Forelimb muscle (tissue), 1 donor: Measurements from ENCODE around the gene RPL41. TPM values are rescaled to one million over a fixed set of nuclear protein-coding genes. Genes with fewer than 3 reads are reported as not detected.

ENCODE experiments used
- DNase-seq: peaks from one replicate; pipeline ENCODE4 v3.0.0-alpha.2; 2013; ENCODE audit warnings: low read depth
- polyA plus RNA-seq: library from polyadenylated mRNA; unstranded; fragments of 120-200 nt; gene quantifications from one replicate; pipeline ENCODE4 v1.2.1, GENCODE V29; 2013; ENCODE audit not compliant: insufficient read length

Gene RPL41
- polyA plus RNA-seq, 1 donor = 5,976 TPM

- DNase-seq = peak; percentile 99
These were observed 11.6 kb downstream of the RPL41 start, which contains the start of gene ESYT1 for GRCh38 chr12:56127888-56128669. Gene ESYT1 (plus strand): TSS chr12:56128267. CDS start chr12:56128320, 53 bp downstream.

DNA sequence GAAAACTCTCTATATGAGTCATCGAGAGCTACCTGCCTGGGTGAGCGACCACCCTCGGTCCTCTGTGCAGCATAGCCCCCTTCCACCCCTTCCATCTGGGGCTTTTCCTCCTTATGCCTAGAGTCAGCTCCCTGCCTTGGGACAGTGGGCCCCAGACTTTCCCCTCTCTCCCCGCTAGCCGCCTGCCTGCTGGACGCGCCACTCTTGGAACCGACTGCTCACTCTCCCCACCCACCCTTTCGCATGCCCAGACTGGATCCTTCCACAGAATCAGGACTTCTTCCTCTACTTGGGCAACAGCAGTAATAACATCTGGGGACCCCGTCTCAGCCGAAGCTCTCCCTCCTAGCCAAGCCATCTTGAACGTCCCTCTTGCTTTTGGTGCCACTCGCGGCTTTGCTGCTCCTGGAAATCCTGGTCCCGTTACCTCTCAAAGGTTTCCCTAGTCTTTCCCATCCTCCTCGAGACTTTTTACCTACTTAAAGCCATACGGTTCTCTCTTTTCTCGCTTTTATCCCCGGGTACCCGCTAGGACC is 12.3 kb downstream of the RPL41 start:
- no peak for DNase-seq

- DNase-seq = no peak
These were observed 12.9 kb downstream of the RPL41 start for GRCh38 chr12:56129206-56129941.

GRCh38 chr12:56129942-56130495 is 13.6 kb downstream of the RPL41 start:
- DNase-seq = no peak

- DNase-seq = no peak
These were observed 14.4 kb downstream of the RPL41 start for GRCh38 chr12:56130876-56131275.

DNA sequence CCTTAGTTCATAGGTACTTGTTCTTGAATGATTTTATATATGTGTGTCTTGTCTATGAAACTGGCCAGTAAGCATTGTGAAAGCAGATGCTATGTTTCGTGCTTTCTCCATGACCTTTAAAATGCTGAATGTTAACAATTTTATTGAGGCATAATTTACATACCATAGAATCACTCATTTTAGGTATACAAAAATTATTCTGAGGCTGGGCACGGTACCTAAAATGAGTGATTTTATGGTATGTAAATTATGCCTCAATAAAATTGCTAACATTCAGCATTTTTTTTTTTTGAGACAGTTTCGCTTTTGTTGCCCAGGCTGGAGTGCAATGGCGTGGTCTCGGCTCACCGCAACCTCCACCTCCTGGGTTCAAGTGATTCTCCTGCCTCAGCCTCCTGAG is 18.5 kb downstream of the RPL41 start:
- DNase-seq = no peak

GRCh38 chr12:56137853-56138571 is 21.6 kb downstream of the RPL41 start:
- DNase-seq = no peak

DNA sequence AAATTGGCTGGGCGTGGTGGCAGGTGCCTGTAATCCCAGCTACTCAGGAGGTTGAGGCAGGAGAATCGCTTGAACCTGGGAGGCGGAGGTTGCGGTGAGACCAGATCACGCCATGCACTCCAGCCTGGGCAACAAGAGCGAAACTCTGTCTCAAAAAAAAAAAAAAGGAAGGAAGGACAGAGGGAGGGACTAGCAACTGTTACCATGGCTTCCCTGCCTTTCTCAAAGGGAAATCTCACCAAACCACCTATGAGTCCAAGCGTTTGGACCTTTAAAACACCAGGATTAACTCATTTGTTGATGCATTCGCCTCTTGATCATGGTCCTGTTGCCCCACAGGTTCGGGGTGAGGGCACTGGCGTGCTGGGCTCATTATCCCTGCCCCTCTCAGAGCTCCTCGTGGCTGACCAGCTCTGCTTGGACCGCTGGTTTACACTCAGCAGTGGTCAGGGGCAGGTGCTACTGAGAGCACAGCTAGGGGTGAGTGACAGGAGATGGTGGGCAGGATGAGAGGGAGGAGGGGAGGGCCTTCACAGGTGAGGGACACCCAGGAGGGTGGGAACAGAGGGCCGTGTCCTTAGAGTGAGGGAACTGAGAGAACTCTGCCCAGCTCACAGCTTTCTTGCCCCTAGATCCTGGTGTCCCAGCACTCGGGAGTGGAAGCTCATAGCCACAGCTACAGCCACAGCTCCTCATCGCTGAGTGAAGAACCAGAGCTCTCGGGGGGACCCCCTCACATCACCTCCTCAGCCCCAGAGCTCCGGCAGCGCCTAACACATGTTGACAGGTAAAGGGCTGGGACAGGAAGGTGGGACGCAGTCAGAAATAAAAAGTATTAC is 25.7 kb downstream of the RPL41 start:
- DNase-seq = no peak

- DNase-seq = no peak
These were observed 26.8 kb downstream of the RPL41 start for GRCh38 chr12:56143217-56143616.

DNA sequence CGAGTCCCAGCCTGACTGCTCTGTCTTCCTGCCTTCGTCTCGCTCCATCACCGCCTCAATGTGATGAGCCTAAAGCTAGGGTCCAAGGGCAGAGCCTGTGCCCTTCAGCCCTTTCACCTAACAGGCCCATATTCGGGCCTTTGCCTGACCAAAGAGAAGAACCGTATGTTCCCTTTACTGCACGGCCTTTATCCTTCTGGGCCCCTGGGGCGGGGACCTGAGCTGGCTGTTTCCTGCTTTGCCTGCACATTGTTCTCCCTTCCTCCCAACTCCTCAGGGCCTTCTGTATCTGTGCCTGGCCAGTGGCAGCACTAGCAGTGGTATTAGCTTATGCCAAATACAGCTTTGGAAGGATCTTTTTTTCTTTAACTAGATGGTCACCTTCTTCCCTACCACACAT is 27.4 kb downstream of the RPL41 start:
- DNase-seq = no peak

- DNase-seq = no peak
These were observed 28.8 kb downstream of the RPL41 start for GRCh38 chr12:56145217-56145616.

GRCh38 chr12:56146492-56147460 is 30.3 kb downstream of the RPL41 start:
- no peak for DNase-seq

- no peak for DNase-seq
These were observed 34.1 kb downstream of the RPL41 start for GRCh38 chr12:56150563-56150962.

DNA sequence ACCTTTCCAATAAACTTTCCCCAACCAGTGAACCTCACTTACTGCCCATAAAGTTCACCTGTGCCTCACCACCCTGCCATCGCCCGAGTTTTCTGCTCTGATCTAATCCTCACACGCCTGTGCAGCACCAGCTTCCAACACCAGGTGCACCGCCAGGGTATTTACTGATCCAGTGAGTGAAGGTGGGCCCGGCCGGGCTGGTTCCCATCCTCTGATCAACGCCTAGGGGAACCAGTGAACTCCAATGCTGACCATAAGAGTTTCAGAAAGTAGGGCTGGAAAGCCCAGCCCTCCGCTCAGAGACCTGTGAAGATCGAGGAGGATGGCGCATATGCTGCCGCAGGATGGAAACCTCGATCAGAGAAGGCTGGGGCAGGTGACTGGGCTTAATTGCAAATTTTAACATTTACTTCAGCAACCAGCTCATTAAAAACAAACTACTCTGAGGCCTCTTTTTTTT is 35.3 kb downstream of the RPL41 start:
- no peak for DNase-seq

GRCh38 chr12:56152132-56152755 is 35.8 kb downstream of the RPL41 start, which contains the start of gene MYL6B:
Gene MYL6B (plus strand): TSS chr12:56152587. CDS start chr12:56153919, 1,332 bp downstream.
- DNase-seq = peak; percentile 81

DNA sequence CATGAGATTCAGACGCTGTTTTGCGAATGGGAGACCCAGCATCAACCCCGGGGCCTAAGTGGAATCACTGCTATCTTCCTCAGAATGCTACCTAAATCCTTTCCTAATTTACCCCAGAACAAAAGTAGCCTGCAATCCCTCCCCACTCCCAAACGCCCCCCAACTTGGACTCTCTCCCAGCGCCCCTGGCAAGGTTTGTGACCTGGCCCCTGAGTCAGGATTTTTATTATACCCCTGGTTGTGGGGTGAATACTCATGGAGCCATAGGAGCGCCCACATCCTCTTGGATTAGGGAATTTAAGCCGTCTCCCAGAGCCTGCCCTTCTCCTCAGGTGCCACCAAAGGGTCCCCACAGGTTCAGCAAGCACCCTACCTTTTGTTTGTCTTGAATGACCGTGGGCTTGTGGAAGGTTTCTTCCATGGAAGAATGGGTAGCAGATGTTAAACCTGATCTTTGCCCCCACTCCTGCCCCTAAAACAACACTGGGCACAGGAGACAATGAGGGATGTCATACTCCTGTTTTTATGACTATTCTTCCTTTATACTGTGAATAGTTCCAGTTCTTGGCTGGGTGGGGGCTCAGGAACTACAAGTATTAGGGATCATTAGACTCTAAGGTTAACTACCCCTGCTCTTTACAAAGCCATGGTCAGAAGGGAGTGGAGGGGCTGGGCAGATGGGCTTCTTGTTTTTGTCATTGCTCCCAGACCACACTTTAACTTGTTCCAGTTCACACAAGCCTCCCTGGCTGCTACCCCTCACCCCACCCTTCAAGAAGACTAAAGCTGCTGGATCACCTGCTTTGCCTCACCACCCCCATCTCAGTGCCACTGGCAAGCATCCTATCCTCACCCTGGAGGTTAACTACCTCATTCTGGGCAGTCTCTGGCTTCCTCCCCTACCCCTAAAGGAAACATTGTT is 36.6 kb downstream of the RPL41 start:
- no peak for DNase-seq

DNA sequence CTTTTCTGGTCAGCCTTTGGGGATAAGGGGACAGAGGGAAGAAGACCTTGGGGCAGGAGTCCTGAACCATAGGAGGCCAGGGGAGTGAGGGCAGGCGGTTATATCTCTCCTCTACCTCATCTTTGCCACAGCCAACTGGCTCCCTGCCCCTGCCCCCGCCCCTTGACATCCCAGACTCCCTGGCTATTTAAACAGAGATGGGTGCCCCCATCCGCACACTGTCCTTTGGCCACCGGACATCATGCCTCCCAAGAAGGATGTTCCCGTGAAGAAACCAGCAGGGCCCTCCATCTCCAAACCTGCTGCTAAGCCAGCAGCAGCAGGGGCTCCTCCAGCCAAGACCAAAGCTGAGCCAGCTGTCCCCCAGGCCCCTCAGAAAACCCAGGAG is 37.2 kb downstream of the RPL41 start:
- no peak for DNase-seq

DNA sequence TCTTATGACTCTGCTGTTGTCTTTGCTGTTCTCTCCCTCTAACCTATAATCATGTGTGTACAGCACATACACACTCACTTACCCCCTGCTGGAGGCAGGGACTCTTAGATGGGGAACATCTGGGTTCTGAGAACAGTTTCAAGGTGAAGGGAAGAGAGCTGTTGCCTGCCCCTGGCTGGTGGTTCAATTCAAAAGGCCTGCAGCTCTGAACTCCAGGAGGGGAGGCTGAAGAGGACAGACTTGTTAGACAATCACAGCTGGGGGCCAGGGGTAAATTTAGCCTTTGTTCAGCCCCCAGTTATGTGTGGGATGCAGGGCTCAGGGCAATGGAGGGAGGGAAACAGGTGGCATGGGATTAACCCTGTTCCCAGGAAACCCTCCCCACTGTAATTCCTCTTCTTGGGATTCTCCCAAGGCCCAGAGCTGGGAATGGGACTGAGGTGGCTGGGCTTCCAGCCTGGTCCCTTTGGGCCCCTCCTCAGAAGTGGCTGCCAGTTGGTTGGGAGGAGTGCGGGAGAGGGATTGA is 37.9 kb downstream of the RPL41 start:
- DNase-seq = no peak
